Measurements from ENCODE around the gene FIGNL2.

GRCh38 chr12:51792417-51792816 is 56.1 kb downstream of the FIGNL2 start:
- TF ChIP-seq CTCF (conservative IDR thresholded peaks at IDR 0.05) (no peak), ZFX (IDR thresholded peaks at IDR 0.05) (no peak)
